ENCODE measurements around the gene MBD3L4.

GRCh38 chr19:7074705-7075282 lies 34.8 kb upstream of the MBD3L4 start:
- TF ChIP-seq POLR2A (IDR thresholded peaks at IDR 0.05) (no peak), CTCF (IDR thresholded peaks at IDR 0.05) (no peak)
